ENCODE results near the gene CACNA1E. TPM values are rescaled to one million over a fixed set of nuclear protein-coding genes. Genes with fewer than 3 reads are reported as not detected.

Gene CACNA1E
- total RNA-seq, 1 donor: not detected

GRCh38 chr1:181767001-181767708 lies 283.8 kb downstream of the CACNA1E start:
- no peak overlapping the region for H3K4me3 ChIP-seq (ENCODE audit: low read depth, low read length)
- no peak for DNase-seq (ENCODE audit: low read depth)
- TF ChIP-seq CTCF (IDR thresholded peaks at IDR 0.05; ENCODE audit: insufficient read depth, low read length): no peak

GRCh38 chr1:181768211-181768929 lies 285.1 kb downstream of the CACNA1E start:
- no peak for DNase-seq (ENCODE audit: low read depth)
- no peak for TF ChIP-seq CTCF (IDR thresholded peaks at IDR 0.05; ENCODE audit: insufficient read depth, low read length)
- H3K4me3 ChIP-seq (ENCODE audit: low read depth, low read length): no peak overlapping the region

GRCh38 chr1:181768930-181769280 lies 285.6 kb downstream of the CACNA1E start:
- no peak overlapping the region for H3K4me3 ChIP-seq (ENCODE audit: low read depth, low read length)
- no peak for DNase-seq (ENCODE audit: low read depth)
- TF ChIP-seq CTCF (IDR thresholded peaks at IDR 0.05; ENCODE audit: insufficient read depth, low read length): no peak

GRCh38 chr1:181769846-181770245 lies 286.5 kb downstream of the CACNA1E start:
- DNase-seq (ENCODE audit: low read depth): no peak

GRCh38 chr1:181772714-181773113 lies 289.4 kb downstream of the CACNA1E start:
- no peak for TF ChIP-seq CTCF (IDR thresholded peaks at IDR 0.05; ENCODE audit: insufficient read depth, low read length)
- H3K4me3 ChIP-seq (ENCODE audit: low read depth, low read length): no peak overlapping the region
- DNase-seq (ENCODE audit: low read depth): no peak

More at GRCh38 chr1:181769846-181770245, 286.5 kb downstream of the CACNA1E start:
- no peak for TF ChIP-seq CTCF (IDR thresholded peaks at IDR 0.05; ENCODE audit: insufficient read depth, low read length)
- no peak overlapping the region for H3K4me3 ChIP-seq (ENCODE audit: low read depth, low read length)

- no peak for DNase-seq (ENCODE audit: low read depth)
- no peak overlapping the region for H3K4me3 ChIP-seq (ENCODE audit: low read depth, low read length)
- TF ChIP-seq CTCF (IDR thresholded peaks at IDR 0.05; ENCODE audit: insufficient read depth, low read length): no peak
Measured at GRCh38 chr1:181776044-181776443, 292.7 kb downstream of the CACNA1E start.

Measured in fibroblast of the aortic adventitia (primary cell).